ENCODE results near the gene C13orf46.

DNA sequence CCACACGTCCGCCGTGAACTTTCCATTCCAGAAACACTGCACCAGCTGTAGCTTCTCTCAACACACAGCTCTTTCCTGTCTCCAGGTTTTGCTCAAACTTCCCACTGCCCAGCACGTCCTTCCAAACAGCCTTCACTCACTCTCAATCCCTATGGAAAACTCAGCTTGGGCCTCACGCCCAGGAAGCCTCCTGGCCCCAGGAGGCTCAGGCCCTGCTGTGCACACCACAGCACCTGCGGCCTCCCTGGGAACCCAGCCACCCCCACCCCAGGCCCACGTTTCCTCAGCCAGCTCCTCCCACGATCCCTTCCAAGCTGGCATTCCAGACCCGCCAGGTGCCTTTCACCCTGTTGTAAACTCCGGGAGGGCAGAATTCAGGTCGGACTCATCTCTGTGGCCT lies 35.2 kb downstream of the C13orf46 start:
- TF ChIP-seq CTCF (IDR thresholded peaks at IDR 0.05) (no peak), POLR2A (IDR thresholded peaks at IDR 0.05) (no peak)

All from body of pancreas (tissue), 4 donors.